ENCODE results near the gene TCF12.

The TCF12 gene

GRCh38 chr15:57272771-57273357, 354.4 kb downstream of the TCF12 start:
- no peak for TF ChIP-seq CTCF (IDR thresholded peaks at IDR 0.05; ENCODE audit: low read depth, low read length, missing control alignments)
- no peak overlapping the region for H3K4me3 ChIP-seq (replicated peaks; ENCODE audit: low read depth, low read length)
- no peak for DNase-seq (ENCODE audit: extremely low read depth, low read depth)

GRCh38 chr15:57273402-57273801, 355.0 kb downstream of the TCF12 start:
- DNase-seq (ENCODE audit: extremely low read depth, low read depth), result no peak
- no peak overlapping the region for H3K4me3 ChIP-seq (replicated peaks; ENCODE audit: low read depth, low read length)
- no peak for TF ChIP-seq CTCF (IDR thresholded peaks at IDR 0.05; ENCODE audit: low read depth, low read length, missing control alignments)

GRCh38 chr15:57278439-57278838, 360.0 kb downstream of the TCF12 start:
- no peak overlapping the region for H3K4me3 ChIP-seq (replicated peaks; ENCODE audit: low read depth, low read length)
- TF ChIP-seq CTCF (IDR thresholded peaks at IDR 0.05; ENCODE audit: low read depth, low read length, missing control alignments), result no peak
- no peak for DNase-seq (ENCODE audit: extremely low read depth, low read depth)

GRCh38 chr15:57280464-57280863, 362.0 kb downstream of the TCF12 start:
- TF ChIP-seq CTCF (IDR thresholded peaks at IDR 0.05; ENCODE audit: low read depth, low read length, missing control alignments), result no peak
- no peak overlapping the region for H3K4me3 ChIP-seq (replicated peaks; ENCODE audit: low read depth, low read length)
- DNase-seq (ENCODE audit: extremely low read depth, low read depth), result no peak

- no peak for DNase-seq (ENCODE audit: extremely low read depth, low read depth)
- no peak overlapping the region for H3K4me3 ChIP-seq (replicated peaks; ENCODE audit: low read depth, low read length)
- no peak for TF ChIP-seq CTCF (IDR thresholded peaks at IDR 0.05; ENCODE audit: low read depth, low read length, missing control alignments)
Measured at GRCh38 chr15:57281321-57281720, 362.9 kb downstream of the TCF12 start.

GRCh38 chr15:57282686-57283085, 364.2 kb downstream of the TCF12 start:
- no peak overlapping the region for H3K4me3 ChIP-seq (replicated peaks; ENCODE audit: low read depth, low read length)
- DNase-seq (ENCODE audit: extremely low read depth, low read depth), result no peak
- TF ChIP-seq CTCF (IDR thresholded peaks at IDR 0.05; ENCODE audit: low read depth, low read length, missing control alignments), result no peak

Measured in HFF-Myc (cell line).